A549 treated with AZD2906 at 1 μM for 4 hours (cell line): ENCODE measurements around the gene CFAP97D2. TPM values are rescaled to one million over a fixed set of nuclear protein-coding genes. Genes with fewer than 3 reads are reported as not detected.

ENCODE experiments used
- total RNA-seq: library from RNA; stranded (reverse); fragments of 200-300 nt; extraction: Qiagen RNA extraction; gene quantifications from 5 replicates; pipeline ENCODE4 v1.2.3, GENCODE V29; 2022

CFAP97D2 gene
- total RNA-seq, result not detected in 5 replicates

GRCh38 chr13:114179087-114179658 lies at the start of gene CFAP97D2:
CFAP97D2 (plus strand) TSS chr13:114179257; CDS start chr13:114179331, 74 bp downstream.

DNA sequence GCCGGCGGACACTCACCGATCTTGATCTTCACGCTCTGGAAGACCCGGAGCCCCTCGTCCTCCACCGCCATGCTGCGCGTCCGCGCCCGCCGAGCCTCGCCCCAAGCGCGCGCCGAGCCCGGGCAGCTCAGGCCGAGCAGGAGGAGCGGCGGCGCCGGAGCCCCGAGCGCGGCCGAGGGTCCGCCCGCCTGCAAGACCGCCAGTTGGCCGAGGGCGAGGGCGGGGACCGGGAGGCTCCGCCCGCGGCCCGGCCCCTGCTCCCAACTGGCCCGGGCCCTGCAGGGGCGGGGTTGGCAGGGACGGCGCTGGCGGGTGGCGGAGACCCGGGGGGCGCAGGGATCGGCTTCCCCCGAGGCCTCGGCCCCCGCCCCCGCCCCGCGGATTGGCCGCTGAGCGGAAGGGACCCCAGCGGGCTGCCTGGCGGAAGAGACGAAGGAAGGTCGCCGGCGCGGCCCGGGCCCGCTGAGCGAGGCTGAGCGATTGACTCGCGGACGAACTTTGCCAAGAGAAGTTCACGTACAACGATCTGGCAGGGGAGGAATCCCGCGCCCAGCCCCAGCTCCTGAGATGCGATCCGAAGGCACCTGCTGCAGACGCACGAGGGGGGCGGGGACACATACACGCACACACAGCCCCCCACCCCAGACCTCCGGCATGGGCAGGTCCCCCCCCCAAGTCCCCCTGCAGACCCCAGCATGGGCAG lies 46.5 kb upstream of the CFAP97D2 start, which contains the start of gene RASA3:
RASA3 (minus strand) TSS at position 205 of the 703 bp plus-strand sequence; CDS start at position 71, 134 bp downstream.

DNA sequence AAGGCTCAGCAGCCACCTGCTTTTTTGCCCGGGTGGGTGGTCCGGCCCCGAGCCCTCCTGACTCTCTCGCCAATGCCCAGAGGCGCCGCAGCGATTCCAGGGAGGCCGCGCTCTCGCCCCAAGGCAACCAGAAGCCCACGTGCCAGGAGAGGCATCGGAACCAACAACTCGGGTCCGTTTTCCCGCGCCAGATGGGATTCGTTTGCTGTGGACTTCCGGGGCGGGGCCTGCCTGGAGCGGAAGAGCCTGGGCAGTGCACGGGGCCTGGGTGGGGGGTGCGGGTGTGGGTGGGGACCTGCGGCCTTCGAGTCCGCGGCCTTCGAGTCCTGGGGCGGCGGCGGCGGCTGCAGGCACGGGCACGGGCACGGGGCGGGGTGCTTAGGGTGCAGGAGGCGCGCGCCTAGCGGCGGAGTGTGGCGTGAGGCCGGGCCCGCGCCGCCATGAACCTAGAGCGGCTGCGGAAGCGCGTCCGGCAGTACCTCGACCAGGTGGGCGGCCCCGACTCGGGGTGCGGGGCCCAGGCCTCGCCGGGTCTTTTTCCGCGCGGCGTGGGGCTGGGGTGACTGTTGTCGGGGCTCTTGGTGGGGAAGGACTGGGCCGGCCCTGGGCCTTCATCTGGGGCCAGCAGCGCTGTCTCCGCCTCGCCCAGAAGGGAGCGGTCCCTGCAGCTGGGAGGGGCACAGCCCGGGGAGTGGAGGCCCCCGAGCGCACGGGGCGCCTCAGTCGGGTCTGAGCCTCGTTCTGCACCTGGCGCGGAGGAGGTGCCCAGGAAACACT lies 55.8 kb downstream of the CFAP97D2 start, which contains the start of gene CDC16:
CDC16 (plus strand) TSS at position 253 of the 777 bp plus-strand sequence; CDS start at position 441, 188 bp downstream.

Other genes with a start within 250 kb of the CFAP97D2 start
- gene C13orf46, start 205.2 kb upstream of the CFAP97D2 start, total RNA-seq, result 0.11 to 0.41 TPM (median 0.23 TPM) in 5 replicates
- 8.5 to 11.2 TPM (median 10.2 TPM) in 5 replicates for gene RASA3, start 46.6 kb upstream of the CFAP97D2 start, total RNA-seq
- 39.1 to 43.9 TPM (median 42.0 TPM) in 5 replicates for gene CDC16, start 55.6 kb downstream of the CFAP97D2 start, total RNA-seq
- gene UPF3A, start 102.3 kb downstream of the CFAP97D2 start, total RNA-seq, result 31.8 to 38.9 TPM (median 36.0 TPM) in 5 replicates
- 21.9 to 26.6 TPM (median 23.8 TPM) in 5 replicates for gene CHAMP1, start 135.2 kb downstream of the CFAP97D2 start, total RNA-seq